Kidney glomerular epithelial cell (primary cell): ENCODE measurements around the gene RNF144B.

ENCODE experiments used
- DNase-seq: peaks from one replicate; lab custom pipeline; 2025; lab: John Stamatoyannopoulos, UW

RNF144B gene

GRCh38 chr6:18488004-18488403, 100.9 kb downstream of the RNF144B start:
- DNase-seq: no peak

GRCh38 chr6:18488526-18489270, 101.5 kb downstream of the RNF144B start:
- DNase-seq: peak; percentile 99

GRCh38 chr6:18489335-18489734, 102.2 kb downstream of the RNF144B start:
- DNase-seq: no peak

GRCh38 chr6:18491308-18492045, 104.3 kb downstream of the RNF144B start:
- DNase-seq: peak; percentile 66

GRCh38 chr6:18492972-18493371, 105.8 kb downstream of the RNF144B start:
- DNase-seq: peak; percentile 94

GRCh38 chr6:18493382-18493891, 106.3 kb downstream of the RNF144B start:
- peak; percentile 94 for DNase-seq

GRCh38 chr6:18493925-18494324, 106.8 kb downstream of the RNF144B start:
- peak; percentile 35 for DNase-seq

GRCh38 chr6:18495236-18495635, 108.1 kb downstream of the RNF144B start:
- peak; percentile 71 for DNase-seq

GRCh38 chr6:18496462-18496861, 109.3 kb downstream of the RNF144B start:
- DNase-seq: peak; percentile 71

GRCh38 chr6:18497006-18497405, 109.9 kb downstream of the RNF144B start:
- DNase-seq: peak; percentile 57

- no peak for DNase-seq
Observed at GRCh38 chr6:18498408-18498807, 111.3 kb downstream of the RNF144B start.

- no peak for DNase-seq
Observed at GRCh38 chr6:18500921-18501662, 113.9 kb downstream of the RNF144B start.

- peak; percentile 45 for DNase-seq
Observed at GRCh38 chr6:18501663-18502013, 114.5 kb downstream of the RNF144B start.

GRCh38 chr6:18503206-18503592, 116.0 kb downstream of the RNF144B start:
- no peak for DNase-seq

- DNase-seq: peak; percentile 91
Observed at GRCh38 chr6:18503593-18504231, 116.6 kb downstream of the RNF144B start.

GRCh38 chr6:18504232-18504596, 117.1 kb downstream of the RNF144B start:
- DNase-seq: no peak

- DNase-seq: no peak
Observed at GRCh38 chr6:18506382-18507017, 119.3 kb downstream of the RNF144B start.

- DNase-seq: no peak
Observed at GRCh38 chr6:18507018-18507415, 119.9 kb downstream of the RNF144B start.

GRCh38 chr6:18507561-18507960, 120.4 kb downstream of the RNF144B start:
- no peak for DNase-seq

GRCh38 chr6:18509871-18510643, 122.9 kb downstream of the RNF144B start:
- no peak for DNase-seq

- DNase-seq: no peak
Observed at GRCh38 chr6:18510644-18511033, 123.5 kb downstream of the RNF144B start.
